ENCODE results near the gene CASQ2.

The CASQ2 gene

GRCh38 chr1:115727706-115728249 is 40.7 kb downstream of the CASQ2 start:
- DNase-seq, result no peak

GRCh38 chr1:115726570-115726969 is 41.9 kb downstream of the CASQ2 start:
- no peak for DNase-seq

GRCh38 chr1:115726161-115726560 is 42.4 kb downstream of the CASQ2 start:
- no peak for DNase-seq

- no peak for DNase-seq
Measured at GRCh38 chr1:115725600-115725999, 42.9 kb downstream of the CASQ2 start.

- DNase-seq, result no peak
Measured at GRCh38 chr1:115723756-115724155, 44.8 kb downstream of the CASQ2 start.

- DNase-seq, result no peak
Measured at GRCh38 chr1:115722221-115722620, 46.3 kb downstream of the CASQ2 start.

- no peak for DNase-seq
Measured at GRCh38 chr1:115719285-115719684, 49.2 kb downstream of the CASQ2 start.

- no peak for DNase-seq
Measured at GRCh38 chr1:115718011-115718754, 50.3 kb downstream of the CASQ2 start.

- no peak for DNase-seq
Measured at GRCh38 chr1:115717541-115717940, 51.0 kb downstream of the CASQ2 start.

- DNase-seq, result no peak
Measured at GRCh38 chr1:115714572-115715141, 53.9 kb downstream of the CASQ2 start.

GRCh38 chr1:115713906-115714305 is 54.6 kb downstream of the CASQ2 start:
- no peak for DNase-seq

GRCh38 chr1:115712911-115713609 is 55.5 kb downstream of the CASQ2 start:
- no peak for DNase-seq

GRCh38 chr1:115710859-115711624 is 57.5 kb downstream of the CASQ2 start:
- DNase-seq, result no peak

GRCh38 chr1:115706587-115707425 is 61.7 kb downstream of the CASQ2 start:
- no peak for DNase-seq

GRCh38 chr1:115705963-115706362 is 62.6 kb downstream of the CASQ2 start:
- no peak for DNase-seq

GRCh38 chr1:115705085-115705951 is 63.2 kb downstream of the CASQ2 start:
- no peak for DNase-seq

- no peak for DNase-seq
Measured at GRCh38 chr1:115702959-115703358, 65.6 kb downstream of the CASQ2 start.

- no peak for DNase-seq
Measured at GRCh38 chr1:115701090-115701489, 67.4 kb downstream of the CASQ2 start.

- no peak for DNase-seq
Measured at GRCh38 chr1:115697619-115698018, 70.9 kb downstream of the CASQ2 start.

GRCh38 chr1:115694805-115695204 is 73.7 kb downstream of the CASQ2 start:
- DNase-seq, result no peak

GRCh38 chr1:115692224-115692623 is 76.3 kb downstream of the CASQ2 start:
- DNase-seq, result no peak
